Endothelial cell of umbilical vein (primary cell): ENCODE data around the gene KCNQ2. TPM values are rescaled to one million over a fixed set of nuclear protein-coding genes. Genes with fewer than 3 reads are reported as not detected.

Experiments used
- BruUV-seq: library from RNA; stranded (reverse); fragments of 400-500 nt; replicated peaks from 2 replicates; lab custom pipeline; 2021; lab: Mats Ljungman, UMichigan
- CTCF ChIA-PET: fragments of 300-600, 350-600 bp; sonication (Branson Sonifier 250); formaldehyde crosslinking; loops from one replicate; lab custom pipeline; 2021; ENCODE audit warnings: antibody characterized with exemption, inconsistent platforms; lab: Charles Lee
- POLR2A ChIA-PET: fragments of 300-600, 350-600 bp; sonication (Branson Sonifier 250); formaldehyde crosslinking; loops from one replicate; lab custom pipeline; 2021; ENCODE audit warnings: antibody characterized with exemption, inconsistent platforms; lab: Charles Lee
- DNase-seq: peaks from one replicate; pipeline ENCODE4 v3.0.0-alpha.2; 2011; ENCODE audit warnings: low read depth, low spot score
- FAIRE-seq: peaks from 2 replicates; lab custom pipeline; 2011; peaks lifted over from hg19 to GRCh38; lab: Jason Lieb, UNC
- H2AFZ ChIP-seq: 2 replicates; pipeline ENCODE4 v1.6.0; 2012; ENCODE audit warnings: low read depth, low read length, control low read depth, inconsistent platforms
- H3K27ac ChIP-seq: 2 replicates; pipeline ENCODE4 v1.5.1; 2011; ENCODE audit warnings: low read depth, mild to moderate bottlenecking, control low read depth, low read length, moderate library complexity; ENCODE audit not compliant: insufficient read depth
- H3K27me3 ChIP-seq, 2 experiments: 2 replicates each; pipeline versions ENCODE4 v1.6.0 to v1.6.1; 2011; ENCODE audit warnings: low read length in 2 of 2, mixed read lengths in 1 of 2; ENCODE audit not compliant: control insufficient read depth in 2 of 2, insufficient read depth in 2 of 2
- H3K36me3 ChIP-seq, 2 experiments: 2 replicates in 1 of 2; 3 replicates in 1 of 2; pipeline ENCODE4 v1.5.1; 2011; ENCODE audit warnings: low read length in 2 of 2, mild to moderate bottlenecking in 1 of 2, moderate library complexity in 1 of 2; ENCODE audit not compliant: control insufficient read depth in 2 of 2, insufficient read depth in 2 of 2; ENCODE audit errors: extremely low read depth in 1 of 2
- H3K4me1 ChIP-seq: 3 replicates; pipeline ENCODE4 v1.5.1; 2011; ENCODE audit warnings: mild to moderate bottlenecking, low read length; ENCODE audit not compliant: control insufficient read depth, insufficient read depth; ENCODE audit errors: extremely low read depth
- H3K4me2 ChIP-seq: 2 replicates; pipeline ENCODE4 v1.6.1; 2011; ENCODE audit warnings: low read length, control low read depth, mixed read lengths; ENCODE audit not compliant: insufficient read depth
- H3K4me3 ChIP-seq, 3 experiments: fragments of 200-600 bp in 1 of 3; sonication (generic), shearing (Covaris generic) in 1 of 3; replicated peaks in 1 of 3; 2 replicates each; pipeline ENCODE4 v1.5.1; 2011 to 2016; ENCODE audit warnings: control low read depth in 3 of 3, low read length in 3 of 3, mild to moderate bottlenecking in 2 of 3, inconsistent platforms in 1 of 3, low read depth in 1 of 3, moderate library complexity in 1 of 3; ENCODE audit not compliant: insufficient read depth in 1 of 3
- H3K79me2 ChIP-seq: 2 replicates; pipeline ENCODE4 v1.6.0; 2012; ENCODE audit warnings: low read length, inconsistent platforms; ENCODE audit not compliant: control insufficient read depth, insufficient read depth
- H3K9ac ChIP-seq: replicated peaks from 2 replicates; pipeline ENCODE3; 2011; ENCODE audit warnings: low read length, control low read depth; ENCODE audit not compliant: insufficient read depth; ENCODE audit errors: extremely low read depth
- H3K9me1 ChIP-seq: replicated peaks from 3 replicates; pipeline ENCODE4 v1.6.0; 2011; ENCODE audit warnings: mild to moderate bottlenecking, low read length; ENCODE audit not compliant: control insufficient read depth, insufficient read depth; ENCODE audit errors: extremely low read depth
- H3K9me3 ChIP-seq: replicated peaks from 2 replicates; pipeline ENCODE4 v1.5.1; 2012; ENCODE audit warnings: low read length, inconsistent platforms; ENCODE audit not compliant: control insufficient read depth, insufficient read depth
- H4K20me1 ChIP-seq: replicated peaks from 2 replicates; pipeline ENCODE3; 2011; ENCODE audit warnings: mild to moderate bottlenecking, low read length; ENCODE audit not compliant: control insufficient read depth, insufficient read depth; ENCODE audit errors: extremely low read depth
- CTCF ChIP-seq, 2 donors: IDR thresholded peaks; 1 replicate in 1 of 2; 2 replicates in 1 of 2; pipeline ENCODE4 v1.5.1; 2011; ENCODE audit warnings: low read length in 2 of 2, mild to moderate bottlenecking in 2 of 2, moderate library complexity in 2 of 2, control low read depth in 1 of 2, inconsistent platforms in 1 of 2, low read depth in 1 of 2; ENCODE audit not compliant: insufficient read depth in 1 of 2; ENCODE audit errors: extremely low read depth in 1 of 2
- FOS ChIP-seq: IDR thresholded peaks from 2 replicates; pipeline ENCODE4 v1.6.1; 2011; ENCODE audit warnings: mild to moderate bottlenecking, low read length, moderate library complexity, borderline replicate concordance; ENCODE audit not compliant: insufficient read depth
- GATA2 ChIP-seq: IDR thresholded peaks from 2 replicates; pipeline ENCODE4 v1.7.0; 2011; ENCODE audit warnings: low read depth, mild to moderate bottlenecking, moderate library complexity, mixed read lengths, low read length; ENCODE audit not compliant: insufficient read length, insufficient read depth
- JUN ChIP-seq: IDR thresholded peaks from 2 replicates; pipeline ENCODE4 v1.6.1; 2011; ENCODE audit warnings: borderline replicate concordance, low read depth; ENCODE audit not compliant: insufficient read length, insufficient read depth
- MYC ChIP-seq: IDR thresholded peaks from one replicate; pipeline ENCODE4 v1.6.1; 2011; ENCODE audit warnings: mild to moderate bottlenecking, low read depth, low read length
- POLR2A ChIP-seq: IDR thresholded peaks from 2 replicates; pipeline ENCODE4 v1.6.1; 2012; ENCODE audit warnings: low read depth, mild to moderate bottlenecking, control low read depth, low read length
- POLR2AphosphoS5 ChIP-seq: IDR thresholded peaks from 2 replicates; pipeline ENCODE4 v1.6.1; 2012; ENCODE audit warnings: low read depth, mild to moderate bottlenecking, control low read depth, low read length, moderate library complexity; ENCODE audit not compliant: insufficient read depth
- dilution Hi-C: fragments of 300-500 bp; cut with MboI; formaldehyde crosslinking; loops from one replicate; pipeline ENCODE4 v1.15.0; 2019; ENCODE audit warnings: low sequenced_read_pairs; ENCODE audit not compliant: extremely low pct_ligation_motif_present
- intact Hi-C: fragments of 100-400 bp; cut with micrococcal nuclease; formaldehyde crosslinking; loops from one replicate; pipeline ENCODE4 v1.10.0; 2022
- polyA plus RNA-seq, 4 experiments: library from polyadenylated mRNA; depleted of rRNA in 3 of 4; stranded (reverse) in 3 of 4; unstranded in 1 of 4; fragments of >200 nt; gene quantifications; 2 replicates each; pipeline versions ENCODE4 v1.2.1 to v1.2.3, GENCODE V29; 2011 to 2012; ENCODE audit warnings: missing spikeins in 1 of 4
- total RNA-seq: library from RNA; stranded (reverse); gene quantifications from 2 replicates; pipeline ENCODE4 v1.2.3, GENCODE V29; 2021

Gene KCNQ2
- total and polyA plus RNA-seq, 2 donors (not counting 3 experiments of a cell fraction or from before 2014, with no cell fraction given), result not detected

GRCh38 chr20:63359937-63360849, 112.3 kb downstream of the KCNQ2 start:
- Histone ChIP-seq H3K4me2 (no peak overlapping the region), H3K9me3 (no peaks in the 10 kb centered on the region), H3K4me3 (no peak overlapping the region), H3K9ac (no peak overlapping the region), H3K36me3 (no peaks in the 10 kb centered on the region), H4K20me1 (no peaks in the 10 kb centered on the region), H2AFZ (no peak overlapping the region), H3K4me1 (no peaks in the 10 kb centered on the region), H3K9me1 (no peaks in the 10 kb centered on the region), H3K79me2 (no peaks in the 10 kb centered on the region), H3K27me3 (peaks cover 9 to 15% of the 10 kb centered on the region in 2 experiments), H3K27ac (no peak overlapping the region)
- DNase-seq (no peak), FAIRE-seq (no peak)
- dilution Hi-C loops, result no loop called here
- CTCF ChIA-PET, result interaction anchor here (2.5 to 2.6 kb wide), 2 partner anchors 17 to 50 kb away, joined by 6 to 8 read pairs; no protein-coding TSS in a partner anchor
- no TSS peak for BruUV-seq
- POLR2A ChIA-PET, result no interaction called here
- no peak for TF ChIP-seq FOS
- intact Hi-C loops, result no loop called here

- Histone ChIP-seq H3K4me1 (no peaks in the 10 kb centered on the region), H3K9ac (no peak overlapping the region), H3K27me3 (peaks cover 9 to 15% of the 10 kb centered on the region in 2 experiments), H3K9me3 (no peaks in the 10 kb centered on the region), H3K79me2 (no peaks in the 10 kb centered on the region), H3K4me3 (no peak overlapping the region), H2AFZ (no peak overlapping the region), H3K36me3 (no peaks in the 10 kb centered on the region), H3K4me2 (no peak overlapping the region), H3K9me1 (no peaks in the 10 kb centered on the region), H3K27ac (no peak overlapping the region), H4K20me1 (no peaks in the 10 kb centered on the region)
- dilution Hi-C loops (no loop called here), intact Hi-C loops (no loop called here)
- POLR2A ChIA-PET, result no interaction called here
- DNase-seq (no peak), FAIRE-seq (no peak)
- no peak for TF ChIP-seq GATA2
- TF ChIP-seq MYC, result no peak
- no peak for TF ChIP-seq CTCF (IDR thresholded peaks at IDR 0.05; ENCODE audit: extremely low read depth in 1 of 2, insufficient read depth in 1 of 2, low read depth in 1 of 2, low read length in 2 of 2)
- no peak for TF ChIP-seq POLR2AphosphoS5
- no peak for TF ChIP-seq POLR2A
- no peak for TF ChIP-seq JUN
- CTCF ChIA-PET, result no interaction called here
- BruUV-seq, result no TSS peak
These were observed 113.1 kb downstream of the KCNQ2 start for GRCh38 chr20:63359164-63359934.
